ENCODE measurements around the gene CENATAC. TPM values are rescaled to one million over a fixed set of nuclear protein-coding genes. Genes with fewer than 3 reads are reported as not detected.
"Not testable (repeated sequence)": the region's sequence is repeated elsewhere in the genome, so short reads cannot be mapped to it uniquely, and the experiment has no call there.

CENATAC gene
- total RNA-seq, 1 donor from 2014 or later, result 59.4 TPM

DNA sequence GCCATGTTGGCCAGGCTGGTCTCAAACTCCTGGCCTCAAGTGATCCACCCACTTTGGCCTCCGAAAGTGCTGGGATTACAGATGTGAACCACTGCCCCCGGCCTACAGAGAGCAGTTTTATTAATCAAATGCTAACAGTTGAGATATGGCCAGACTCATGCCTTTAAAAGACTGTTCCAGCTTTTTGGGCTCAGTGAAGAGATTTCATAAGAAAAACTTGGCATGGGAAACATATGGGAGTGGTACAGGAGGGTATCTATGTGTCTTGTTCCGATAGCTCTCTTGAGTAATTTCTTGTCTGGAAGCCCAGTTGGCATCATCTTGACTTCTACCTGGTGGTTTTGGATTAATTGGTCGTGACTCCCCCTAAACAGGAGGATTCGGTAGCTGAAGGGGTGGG is 40.9 kb downstream of the CENATAC start:
- H3K27me3 ChIP-seq, result no peaks in the 10 kb centered on the region
- no peak overlapping the region for H3K4me3 ChIP-seq
- no peaks in the 10 kb centered on the region for H3K4me1 ChIP-seq
- no peak for DNase-seq
- ATAC-seq, result no peak
- no peak overlapping the region for H3K27ac ChIP-seq
- intact Hi-C loops (cut with DNase I), result no loop called here
- H3K9me3 ChIP-seq, result no peaks in the 10 kb centered on the region
- TF ChIP-seq, protein P1, sequence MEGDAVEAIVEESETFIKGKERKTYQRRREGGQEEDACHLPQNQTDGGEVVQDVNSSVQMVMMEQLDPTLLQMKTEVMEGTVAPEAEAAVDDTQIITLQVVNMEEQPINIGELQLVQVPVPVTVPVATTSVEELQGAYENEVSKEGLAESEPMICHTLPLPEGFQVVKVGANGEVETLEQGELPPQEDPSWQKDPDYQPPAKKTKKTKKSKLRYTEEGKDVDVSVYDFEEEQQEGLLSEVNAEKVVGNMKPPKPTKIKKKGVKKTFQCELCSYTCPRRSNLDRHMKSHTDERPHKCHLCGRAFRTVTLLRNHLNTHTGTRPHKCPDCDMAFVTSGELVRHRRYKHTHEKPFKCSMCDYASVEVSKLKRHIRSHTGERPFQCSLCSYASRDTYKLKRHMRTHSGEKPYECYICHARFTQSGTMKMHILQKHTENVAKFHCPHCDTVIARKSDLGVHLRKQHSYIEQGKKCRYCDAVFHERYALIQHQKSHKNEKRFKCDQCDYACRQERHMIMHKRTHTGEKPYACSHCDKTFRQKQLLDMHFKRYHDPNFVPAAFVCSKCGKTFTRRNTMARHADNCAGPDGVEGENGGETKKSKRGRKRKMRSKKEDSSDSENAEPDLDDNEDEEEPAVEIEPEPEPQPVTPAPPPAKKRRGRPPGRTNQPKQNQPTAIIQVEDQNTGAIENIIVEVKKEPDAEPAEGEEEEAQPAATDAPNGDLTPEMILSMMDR (IDR thresholded peaks at IDR 0.05), result no peak
- H3K36me3 ChIP-seq, result no peaks in the 10 kb centered on the region

DNA sequence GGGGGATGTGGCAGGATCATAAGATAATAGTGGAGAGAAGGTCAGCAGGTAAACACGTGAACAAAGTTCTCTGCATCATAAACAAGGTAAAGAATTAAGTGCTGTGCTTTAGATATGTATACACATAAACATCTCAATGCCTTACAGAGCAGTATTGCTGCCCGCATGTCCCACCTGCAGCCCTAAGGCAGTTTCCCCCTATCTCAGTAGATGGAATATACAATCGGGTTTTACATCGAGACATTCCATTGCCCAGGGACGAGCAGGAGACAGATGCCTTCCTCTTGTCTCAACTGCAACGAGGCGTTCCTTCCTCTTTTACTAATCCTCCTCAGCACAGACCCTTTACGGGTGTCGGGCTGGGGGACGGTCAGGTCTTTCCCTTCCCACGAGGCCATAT is 41.5 kb downstream of the CENATAC start:
- H3K4me3 ChIP-seq; H3K4me1 ChIP-seq; H3K36me3 ChIP-seq; H3K27me3 ChIP-seq; H3K9me3 ChIP-seq; DNase-seq; H3K27ac ChIP-seq; intact Hi-C loops (cut with DNase I); ATAC-seq: not testable (repeated sequence)

DNA sequence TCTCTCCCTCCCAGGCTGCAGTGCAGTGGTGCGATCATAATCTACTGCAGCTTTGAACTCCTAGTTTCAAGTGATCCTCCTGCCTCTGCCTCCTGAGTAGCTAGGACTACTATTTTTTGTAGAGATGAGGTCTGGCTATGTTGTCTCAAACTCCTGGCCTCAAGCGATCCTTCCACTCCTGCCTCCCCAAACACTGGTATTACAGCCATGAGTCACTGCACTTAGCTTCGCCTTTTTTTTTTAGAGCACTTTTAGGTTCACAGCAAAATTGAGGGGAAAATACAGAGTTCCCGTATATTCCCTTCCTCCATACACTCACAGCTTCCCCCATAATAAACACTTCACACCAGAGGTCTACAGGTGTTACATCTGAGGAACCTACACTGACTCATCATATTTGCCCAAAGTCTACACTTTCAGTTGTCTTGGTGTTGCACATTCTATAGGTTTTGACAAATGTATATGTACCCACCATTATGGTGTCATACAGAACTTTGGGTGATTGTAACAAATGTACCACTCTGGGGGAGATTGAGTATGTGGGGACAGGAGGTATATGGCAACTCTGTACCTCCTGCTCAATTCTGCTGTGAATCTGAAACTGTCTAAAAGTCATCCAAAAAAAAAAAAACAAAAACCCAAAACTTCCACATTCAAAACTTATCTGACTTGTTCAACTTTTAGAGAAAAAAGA is 44.0 kb downstream of the CENATAC start:
- H3K36me3 ChIP-seq, result peaks cover 22% of the 10 kb centered on the region
- DNase-seq (no peak), ATAC-seq (no peak)
- no peaks in the 10 kb centered on the region for H3K9me3 ChIP-seq
- H3K4me3 ChIP-seq, result no peak overlapping the region
- TF ChIP-seq, protein P1 (IDR thresholded peaks at IDR 0.05), result no peak
- H3K4me1 ChIP-seq, result no peaks in the 10 kb centered on the region
- H3K27ac ChIP-seq, result no peak overlapping the region
- H3K27me3 ChIP-seq, result no peaks in the 10 kb centered on the region
- intact Hi-C loops (cut with DNase I), result no loop called here

DNA sequence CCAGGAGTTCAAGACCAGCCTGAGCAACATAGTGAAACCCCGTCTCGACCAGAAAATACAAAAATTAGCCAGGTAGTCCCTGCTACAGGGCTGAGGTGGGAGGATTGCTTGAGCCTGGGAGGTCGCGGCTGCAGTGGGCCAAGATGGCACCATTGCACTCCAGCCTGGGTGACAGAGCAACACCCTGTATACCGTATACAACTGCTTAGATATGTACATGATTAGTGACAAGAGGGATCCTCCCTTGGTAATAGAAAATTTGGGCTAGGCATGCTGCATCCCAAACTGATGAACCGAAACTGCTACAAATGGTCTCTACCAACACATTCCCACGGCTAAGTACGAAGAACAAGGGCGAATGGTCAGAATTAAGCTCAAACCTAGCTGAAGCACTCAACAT is 45.0 kb downstream of the CENATAC start:
- no peaks in the 10 kb centered on the region for H3K27me3 ChIP-seq
- no peak overlapping the region for H3K27ac ChIP-seq
- no peaks in the 10 kb centered on the region for H3K9me3 ChIP-seq
- TF ChIP-seq, protein P1 (IDR thresholded peaks at IDR 0.05), result no peak
- intact Hi-C loops (cut with DNase I), result no loop called here
- no peak for DNase-seq
- no peak for ATAC-seq
- no peaks in the 10 kb centered on the region for H3K4me1 ChIP-seq
- H3K36me3 ChIP-seq, result peaks cover 32% of the 10 kb centered on the region
- no peak overlapping the region for H3K4me3 ChIP-seq

DNA sequence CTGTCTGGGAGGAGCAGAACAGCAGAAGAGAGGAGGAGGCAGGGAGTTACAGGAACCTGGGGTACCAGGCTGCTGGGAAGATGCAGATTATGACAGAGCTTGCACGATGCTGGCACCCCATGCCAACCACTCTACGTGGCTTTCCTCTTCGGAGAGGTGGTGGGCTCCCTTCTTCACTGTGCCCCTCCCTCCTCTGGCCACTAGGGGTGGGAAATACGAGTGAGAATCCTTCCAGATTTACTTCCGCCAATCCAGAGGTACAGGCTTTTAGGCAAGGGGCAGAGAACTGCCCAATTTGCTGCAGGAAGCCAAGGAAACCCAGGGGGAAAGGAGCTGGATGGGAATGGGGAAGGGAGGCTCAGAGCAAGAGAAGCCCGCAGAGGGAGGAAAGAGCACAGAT is 46.8 kb downstream of the CENATAC start:
- DNase-seq, result no peak
- no peaks in the 10 kb centered on the region for H3K4me1 ChIP-seq
- no peak overlapping the region for H3K27ac ChIP-seq
- no peaks in the 10 kb centered on the region for H3K9me3 ChIP-seq
- peaks cover 50% of the 10 kb centered on the region for H3K36me3 ChIP-seq
- TF ChIP-seq, protein P1 (IDR thresholded peaks at IDR 0.05), result no peak
- no peak for ATAC-seq
- intact Hi-C loops (cut with DNase I), result no loop called here
- H3K4me3 ChIP-seq, result no peak overlapping the region
- no peaks in the 10 kb centered on the region for H3K27me3 ChIP-seq

DNA sequence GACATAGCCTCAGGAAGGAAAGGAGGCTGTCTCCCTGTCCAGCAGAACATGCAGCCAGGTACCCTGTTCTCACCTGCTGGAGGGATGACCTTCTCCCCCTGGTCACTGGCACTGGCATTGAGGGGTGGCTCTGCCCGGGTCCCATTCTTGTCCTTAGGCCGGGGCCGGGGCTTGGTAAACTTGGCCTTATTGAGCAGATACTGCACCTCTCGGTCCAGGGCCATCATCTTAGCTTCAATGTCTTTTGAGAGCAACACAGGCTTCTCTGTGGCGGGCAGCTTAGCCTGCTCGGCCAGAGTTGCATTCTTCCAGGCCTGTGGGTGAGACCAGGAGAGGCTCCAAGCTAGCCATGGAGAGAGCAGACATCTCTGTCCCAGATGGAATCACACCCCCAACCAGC is 48.6 kb downstream of the CENATAC start:
- H3K36me3 ChIP-seq, result peaks cover 68% of the 10 kb centered on the region
- H3K4me3 ChIP-seq, result no peak overlapping the region
- TF ChIP-seq, protein P1 (IDR thresholded peaks at IDR 0.05), result no peak
- no peaks in the 10 kb centered on the region for H3K27me3 ChIP-seq
- intact Hi-C loops (cut with DNase I), result no loop called here
- no peak for DNase-seq
- H3K9me3 ChIP-seq, result no peaks in the 10 kb centered on the region
- H3K27ac ChIP-seq, result no peak overlapping the region
- no peak for ATAC-seq
- H3K4me1 ChIP-seq, result no peaks in the 10 kb centered on the region
